HG03575 (cell line): Measurements from ENCODE around the gene STIM1.
A peak's percentile ranks its signal among the peaks of the same experiment; 100 is the strongest.
"Not testable (repeated sequence)": the region's sequence is repeated elsewhere in the genome, so short reads cannot be mapped to it uniquely, and the experiment has no call there.

Experiments used
- ATAC-seq: cut with Tn5 transposase; IDR thresholded peaks from one replicate; pipeline ENCODE4 v1.9.1; 2021; ENCODE audit not compliant: unreplicated experiment, insufficient number of reproducible peaks, low FRiP score; ENCODE audit errors: extremely low read depth

Gene STIM1

DNA sequence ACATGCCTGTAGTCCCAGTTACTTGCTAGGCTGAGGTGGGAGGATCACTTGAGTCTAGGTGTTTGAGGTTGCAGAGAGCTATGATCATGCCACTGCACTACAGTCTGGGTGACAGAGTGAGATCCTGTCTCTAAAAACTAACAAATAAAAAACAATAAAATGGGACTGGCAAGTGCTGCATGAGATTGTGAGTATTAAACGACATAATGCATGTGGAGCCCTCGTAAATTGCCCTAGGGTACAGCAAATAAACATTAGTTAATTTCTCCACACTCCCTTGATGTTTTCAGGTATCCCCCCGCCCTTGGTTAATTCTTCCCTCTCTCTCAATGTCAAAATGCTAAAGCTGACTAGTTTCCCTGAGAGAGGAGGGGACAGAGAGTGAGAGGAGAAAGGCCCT, 9.8 kb upstream of the STIM1 start:
- no peak for ATAC-seq

DNA sequence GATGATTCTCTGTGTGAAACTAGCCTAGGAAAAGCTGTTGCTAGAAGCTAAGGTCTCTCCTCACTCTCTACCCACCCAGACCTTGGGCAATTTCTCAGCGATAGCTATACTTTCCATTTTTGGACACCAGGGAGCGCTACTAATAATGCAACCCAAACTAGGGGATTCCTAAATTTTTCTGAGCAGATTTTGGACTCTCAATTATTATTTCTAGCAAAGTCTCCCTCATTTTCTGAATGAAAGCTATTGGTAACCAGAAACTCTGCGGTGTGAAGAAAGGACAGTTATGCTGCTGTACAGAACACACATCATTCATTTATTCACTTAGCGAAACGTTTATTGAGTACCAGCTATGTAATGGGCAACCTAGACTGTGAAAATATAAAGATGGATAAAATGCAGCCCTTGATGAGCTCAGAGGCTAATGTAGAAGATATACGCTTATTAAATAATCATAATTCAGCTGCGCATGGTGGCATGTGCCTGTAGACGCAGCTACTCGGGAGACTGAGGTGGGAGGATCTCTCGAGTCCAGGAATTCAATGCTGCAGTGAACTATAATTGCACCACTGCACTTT, 6.1 kb upstream of the STIM1 start:
- ATAC-seq, result no peak

DNA sequence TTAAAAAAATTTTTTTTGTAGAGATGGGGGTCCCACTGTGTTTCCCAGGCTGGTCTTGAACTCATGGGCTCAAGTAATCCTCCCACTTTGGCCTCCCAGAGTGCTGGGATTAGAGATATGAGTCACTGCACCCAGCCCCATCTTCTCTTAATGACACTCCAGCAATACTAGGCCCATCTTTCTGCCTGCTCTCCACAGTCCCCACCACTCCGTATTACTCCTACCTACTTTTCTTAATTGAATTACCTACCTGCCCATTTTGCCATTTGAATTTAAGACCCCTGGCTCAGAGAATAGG, 2.0 kb upstream of the STIM1 start:
- no peak for ATAC-seq

GRCh38 chr11:3853899-3854659, 1.4 kb upstream of the STIM1 start:
- ATAC-seq, result peak; percentile 21

DNA sequence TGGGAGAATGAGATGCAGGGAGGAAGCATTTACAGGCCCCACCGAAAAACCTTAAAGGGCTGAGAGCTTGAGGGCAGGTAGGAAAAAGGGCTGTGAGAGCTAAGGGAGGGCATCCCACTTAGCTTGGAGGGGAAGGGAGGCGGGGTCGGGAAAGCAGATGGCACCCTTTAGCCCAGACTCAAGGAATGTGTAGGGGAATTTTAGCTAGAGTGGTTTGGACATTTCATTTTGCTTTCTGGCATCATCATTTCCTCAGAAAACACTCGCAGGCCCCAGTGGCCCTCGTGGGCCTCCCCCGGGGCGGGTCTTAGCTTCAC, 846 bp upstream of the STIM1 start:
- peak; percentile 3 for ATAC-seq

DNA sequence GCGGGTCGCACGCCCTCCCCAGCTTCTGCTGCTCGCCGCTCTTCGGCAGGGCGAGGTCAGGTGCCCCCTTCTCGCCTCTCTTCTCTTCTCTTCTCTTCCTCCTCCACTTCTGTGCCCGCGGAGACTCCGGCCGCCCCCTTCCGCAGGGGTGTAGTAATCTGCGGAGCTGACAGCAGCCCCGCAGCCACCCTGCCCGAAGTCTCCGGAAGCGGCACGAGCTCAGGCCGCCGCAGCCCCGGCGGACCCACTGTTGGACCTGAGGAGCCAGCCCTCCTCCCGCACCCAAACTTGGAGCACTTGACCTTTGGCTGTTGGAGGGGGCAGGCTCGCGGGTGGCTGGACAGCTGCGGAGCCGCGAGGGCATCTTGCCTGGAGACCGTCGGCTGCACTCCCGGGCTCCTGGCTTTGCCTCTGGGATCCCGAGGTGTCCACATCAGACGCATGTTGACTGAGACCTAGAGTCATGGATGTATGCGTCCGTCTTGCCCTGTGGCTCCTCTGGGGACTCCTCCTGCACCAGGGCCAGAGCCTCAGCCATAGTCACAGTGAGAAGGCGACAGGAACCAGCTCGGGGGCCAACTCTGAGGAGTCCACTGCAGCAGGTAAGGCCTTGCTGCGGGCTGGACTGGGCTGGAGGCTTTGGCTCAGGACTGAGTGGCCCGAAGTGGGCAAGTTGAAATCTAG, 486 bp downstream of the STIM1 start:
- ATAC-seq, result no peak

- no peak for ATAC-seq
Measured at GRCh38 chr11:3856856-3857553, 1.5 kb downstream of the STIM1 start.

DNA sequence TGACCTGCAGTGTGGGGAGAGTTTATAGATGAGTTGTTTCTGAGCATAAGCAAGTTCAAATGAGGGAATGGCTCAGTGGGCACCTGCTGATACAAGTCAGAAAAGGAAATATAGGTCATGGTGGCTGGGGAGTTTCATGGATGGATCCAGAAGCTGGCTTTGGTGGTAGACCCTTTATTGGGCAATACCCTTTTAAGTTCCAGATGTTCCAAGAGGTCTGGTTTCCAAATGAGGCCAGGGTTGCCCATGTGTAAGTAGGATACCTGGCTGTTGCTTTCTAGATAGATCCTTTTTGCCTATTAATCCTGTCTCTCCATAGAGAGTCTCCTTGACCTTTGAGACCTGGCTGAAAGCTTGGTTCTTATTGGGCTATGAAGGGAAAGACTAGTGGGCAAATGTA, 2.2 kb downstream of the STIM1 start:
- ATAC-seq, result no peak

DNA sequence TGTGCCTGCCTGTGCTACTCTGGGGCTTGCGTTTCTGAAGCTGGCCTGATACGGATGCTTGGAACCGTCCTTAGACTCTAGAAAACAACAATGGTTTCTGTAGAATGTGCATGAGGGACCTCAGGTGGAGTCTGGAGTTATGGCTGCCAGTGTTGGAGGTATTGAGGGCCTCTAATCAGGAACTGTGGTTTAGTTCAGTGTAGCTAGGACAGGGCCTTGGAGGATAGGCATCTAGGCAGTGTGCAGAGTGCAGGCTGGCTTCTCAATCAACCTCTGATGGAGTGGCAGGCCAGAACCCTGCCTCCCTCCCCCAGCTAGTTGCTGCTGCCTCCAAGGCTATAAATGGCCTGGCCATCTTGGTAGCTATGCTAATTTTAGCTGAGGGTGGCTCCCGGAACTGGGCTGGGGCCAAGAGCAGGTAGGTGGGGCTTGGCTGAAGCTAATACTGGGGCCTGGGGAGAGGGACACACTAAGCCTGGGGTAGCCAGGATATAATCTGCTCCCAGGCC, 4.0 kb downstream of the STIM1 start:
- peak; percentile 32 for ATAC-seq

DNA sequence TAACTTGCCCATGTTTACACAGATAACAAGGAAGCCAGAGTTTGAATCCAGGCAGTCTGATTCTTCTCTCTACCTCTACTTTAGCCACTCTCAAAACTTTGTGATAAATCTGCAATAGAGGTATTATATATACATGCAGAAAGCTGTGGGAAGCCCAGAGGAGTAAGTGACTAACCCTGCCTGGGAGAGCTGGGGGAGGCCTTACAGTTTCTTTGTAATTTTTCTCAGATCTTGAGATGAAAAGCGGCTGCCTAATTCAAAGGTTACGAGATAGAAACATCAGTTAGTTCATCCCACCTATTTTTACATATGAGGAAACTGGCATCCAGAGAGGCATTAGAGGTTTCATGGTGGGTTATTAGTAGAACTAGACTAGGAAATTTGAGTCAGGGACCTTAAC, 4.9 kb downstream of the STIM1 start:
- ATAC-seq, result no peak

- ATAC-seq, result not testable (repeated sequence)
Measured at GRCh38 chr11:3860898-3861393, 5.5 kb downstream of the STIM1 start.

DNA sequence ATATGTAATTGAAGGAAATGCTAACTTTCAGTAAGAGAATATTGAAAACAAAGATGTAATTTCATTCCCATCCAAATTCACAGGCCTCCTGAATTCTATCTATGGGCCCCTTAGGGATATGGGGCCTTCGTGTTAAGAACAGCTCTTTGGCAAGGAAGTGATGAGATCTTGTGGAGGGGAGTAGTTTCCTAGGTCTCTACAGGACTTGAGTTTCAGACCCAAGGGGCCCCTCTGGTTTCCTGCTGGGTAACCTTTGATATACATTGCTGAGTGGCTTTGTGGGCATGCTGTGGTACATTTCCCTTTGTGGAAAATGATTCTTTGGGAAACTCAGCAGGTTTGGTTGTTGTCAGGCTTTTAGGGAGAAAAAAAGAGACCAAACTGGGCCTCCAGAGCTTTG, 6.2 kb downstream of the STIM1 start:
- no peak for ATAC-seq

DNA sequence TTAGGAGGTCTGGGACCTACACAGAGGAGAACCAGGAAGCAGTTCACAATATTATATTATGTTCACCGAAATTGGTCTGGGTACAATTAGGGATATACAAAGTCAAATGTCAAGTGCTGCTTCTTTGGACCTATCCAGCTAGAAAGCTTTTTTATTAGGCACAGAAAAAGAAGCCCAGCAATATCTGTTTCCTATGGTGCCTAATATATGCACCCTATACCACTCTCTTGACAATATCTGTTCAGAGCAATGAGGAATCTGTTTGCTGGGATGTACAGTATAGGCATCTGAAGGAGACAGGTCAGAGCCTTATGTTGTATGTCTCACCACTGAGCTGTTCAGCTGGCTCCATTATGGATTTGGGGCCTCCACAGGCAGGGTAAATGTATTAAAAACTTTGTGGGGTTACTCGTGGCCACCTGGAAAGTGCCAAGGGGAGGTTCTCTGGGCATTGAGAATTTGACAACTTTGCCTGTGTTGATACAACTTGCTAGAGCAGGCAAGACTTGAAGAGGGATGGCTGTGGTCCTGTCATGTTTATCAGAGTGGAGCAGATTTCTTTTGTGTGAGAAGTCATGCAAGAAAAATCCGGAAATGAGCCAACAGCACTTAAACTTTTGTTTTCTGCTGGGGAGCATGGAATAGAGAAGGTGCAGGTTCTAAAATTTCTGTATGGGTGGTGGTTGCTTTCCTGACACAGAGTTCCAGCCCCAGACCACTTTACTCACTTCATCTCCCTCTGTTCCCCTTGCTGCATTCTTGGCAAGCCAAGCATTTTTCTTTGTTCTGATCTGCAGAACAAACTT, 10.1 kb downstream of the STIM1 start:
- ATAC-seq, result no peak

DNA sequence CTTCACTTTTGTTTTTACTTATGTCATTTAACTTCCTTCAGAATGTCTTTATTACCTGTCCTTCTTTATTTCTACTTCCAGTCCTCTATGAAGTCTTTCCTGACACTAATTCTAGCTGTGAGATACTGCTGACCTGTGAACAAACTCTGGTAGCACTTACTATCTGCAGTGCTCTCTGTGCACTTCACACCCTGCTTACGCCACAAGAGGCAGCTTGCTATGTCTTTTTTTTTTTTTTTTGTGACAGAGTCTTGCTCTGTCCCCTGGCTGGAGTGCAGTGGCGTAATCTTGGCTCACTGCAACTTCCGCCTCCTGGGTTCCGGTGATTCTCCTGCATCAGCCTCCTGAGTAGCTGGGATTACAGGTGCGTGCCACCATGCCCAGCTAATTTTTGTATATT, 10.7 kb downstream of the STIM1 start:
- ATAC-seq, result no peak

DNA sequence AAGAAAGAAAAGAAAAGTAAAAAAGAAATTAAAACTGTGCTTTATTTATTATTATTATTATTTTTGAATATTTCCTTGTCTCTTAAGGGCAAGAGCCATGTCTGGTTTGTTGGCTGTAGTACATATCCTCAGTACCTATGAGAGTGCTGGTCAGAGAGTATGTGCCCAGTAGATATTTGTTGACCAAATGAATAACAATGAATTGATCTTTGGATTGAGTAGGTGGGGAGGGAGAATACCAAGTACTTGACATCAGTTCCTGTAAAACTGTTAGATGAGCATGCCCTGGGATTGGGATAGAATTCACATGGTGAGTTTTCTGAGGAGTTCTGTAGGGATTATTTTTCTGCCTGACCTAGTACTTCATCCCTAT, 11.4 kb downstream of the STIM1 start:
- ATAC-seq, result no peak

DNA sequence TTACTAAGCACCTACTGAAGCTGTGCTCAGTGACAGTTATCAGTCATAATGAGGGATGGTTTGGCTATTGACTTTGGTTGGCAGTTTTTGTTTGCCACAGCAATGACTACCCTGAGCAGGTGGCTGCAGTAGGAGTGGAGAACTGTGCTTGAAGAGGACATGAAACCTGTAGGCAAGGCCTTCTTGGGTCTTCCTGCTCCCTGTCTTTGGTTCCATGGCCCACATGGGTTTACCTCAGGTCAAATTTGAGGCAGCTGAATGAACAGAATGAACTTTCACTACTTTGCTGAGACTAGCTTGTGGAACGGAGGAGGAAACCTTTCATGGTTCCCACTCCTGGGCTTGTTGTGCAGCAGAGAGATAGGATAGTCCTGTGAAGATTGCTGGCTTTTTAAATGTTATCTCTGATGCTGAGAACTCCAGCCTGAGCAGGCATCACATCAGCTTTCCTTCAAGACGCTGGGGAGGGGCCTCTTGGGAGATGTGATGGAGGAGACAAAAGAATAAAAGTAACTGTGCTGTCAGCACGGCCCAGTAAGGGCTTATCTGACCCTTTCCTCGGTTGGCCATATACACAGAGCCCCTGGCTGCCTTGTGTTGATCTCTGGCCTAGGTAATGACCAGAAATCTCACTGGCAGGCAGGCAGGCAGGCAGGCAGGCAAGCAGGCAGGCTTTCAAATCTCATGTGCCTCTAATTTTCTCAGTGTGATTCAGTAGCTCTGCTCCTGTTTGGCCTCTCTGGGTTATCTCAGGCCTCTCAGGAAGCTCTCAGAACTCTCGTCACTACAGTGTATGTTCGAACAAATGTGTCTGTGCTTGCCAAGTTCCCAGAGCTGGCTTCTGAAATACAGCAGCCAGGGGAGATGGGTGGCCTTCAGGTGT, 12.0 kb downstream of the STIM1 start:
- peak; percentile 57 for ATAC-seq

GRCh38 chr11:3873712-3874349, 18.4 kb downstream of the STIM1 start:
- ATAC-seq, result no peak

DNA sequence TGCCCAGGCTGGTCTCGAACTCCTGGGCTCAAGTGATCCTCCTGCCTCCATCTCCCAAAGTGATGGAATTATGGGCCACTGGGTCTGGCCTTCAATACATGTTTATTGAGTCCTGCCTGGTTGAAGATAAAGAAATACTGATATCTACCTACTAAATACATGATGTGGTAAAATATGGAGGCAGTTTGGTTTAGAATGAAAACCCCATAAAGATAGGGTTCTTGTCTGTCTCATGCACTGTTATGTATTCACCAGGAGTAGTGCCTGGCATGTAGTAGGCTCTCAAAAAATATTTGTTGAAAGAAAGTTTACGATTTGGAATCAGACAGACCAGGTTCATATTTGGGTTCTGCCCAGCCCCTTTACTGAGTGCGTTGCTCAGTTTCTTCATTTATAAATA, 21.1 kb downstream of the STIM1 start:
- no peak for ATAC-seq
